H1 (cell line): Measurements from ENCODE around the gene RBM8A. TPM values are rescaled to one million over a fixed set of nuclear protein-coding genes. Genes with fewer than 3 reads are reported as not detected.

Source experiments
- CTCF ChIA-PET: fragments of 300-600 bp; sonication (Branson Sonifier 250); formaldehyde crosslinking; loops from one replicate; lab custom pipeline; 2021; ENCODE audit not compliant: partially characterized antibody; lab: Charles Lee
- POLR2A ChIA-PET: fragments of 300-600 bp; sonication (Branson Sonifier 250); formaldehyde crosslinking; loops from one replicate; lab custom pipeline; 2021; ENCODE audit warnings: inconsistent platforms; ENCODE audit not compliant: partially characterized antibody; lab: Charles Lee
- DNase-seq, 2 experiments: peaks; one replicate each; pipeline versions ENCODE4 v3.0.0 to v3.0.0-alpha.2; 2010 to 2022; ENCODE audit warnings: low spot score in 2 of 2, low read depth in 1 of 2, mixed read lengths in 1 of 2
- FAIRE-seq: peaks from 2 replicates; lab custom pipeline; 2011; peaks lifted over from hg19 to GRCh38; lab: Jason Lieb, UNC
- H2AFZ ChIP-seq: 2 replicates; pipeline ENCODE4 v1.8.1; 2012; ENCODE audit warnings: low read length, inconsistent platforms
- H2AK5ac ChIP-seq: 2 replicates; pipeline ENCODE4 v1.6.1; 2013; ENCODE audit warnings: low read depth, low read length
- H2BK120ac ChIP-seq: replicated peaks from 2 replicates; pipeline ENCODE3; 2013; ENCODE audit warnings: low read depth, low read length, inconsistent platforms
- H2BK12ac ChIP-seq: 2 replicates; pipeline ENCODE4 v1.6.1; 2013; ENCODE audit warnings: low read depth, low read length
- H2BK15ac ChIP-seq: 2 replicates; pipeline ENCODE4 v1.6.1; 2013; ENCODE audit warnings: low read length
- H2BK20ac ChIP-seq: 2 replicates; pipeline ENCODE4 v1.6.1; 2013; ENCODE audit warnings: low read length
- H2BK5ac ChIP-seq: 2 replicates; pipeline ENCODE4 v1.6.1; 2013; ENCODE audit warnings: low read depth, low read length
- H3K14ac ChIP-seq: 2 replicates; pipeline ENCODE4 v1.6.1; 2013; ENCODE audit warnings: inconsistent platforms; ENCODE audit not compliant: insufficient read length
- H3K18ac ChIP-seq: 2 replicates; pipeline ENCODE4 v1.6.1; 2013; ENCODE audit warnings: low read length; ENCODE audit errors: extremely low read depth
- H3K23ac ChIP-seq: 2 replicates; pipeline ENCODE4 v1.6.1; 2013; ENCODE audit warnings: inconsistent platforms; ENCODE audit not compliant: insufficient read length
- H3K23me2 ChIP-seq: 2 replicates; pipeline ENCODE4 v1.6.1; 2013; ENCODE audit warnings: low read depth, low read length
- H3K27ac ChIP-seq: 2 replicates; pipeline ENCODE4 v1.6.1; 2011; ENCODE audit warnings: low read depth, low read length, inconsistent platforms
- H3K27me3 ChIP-seq, 4 experiments: replicated peaks in 1 of 4; 1 replicate in 1 of 4; 2 replicates in 3 of 4; pipeline versions ENCODE4 v1.6.1 to v1.8.1; 2011 to 2013; ENCODE audit warnings: low read length in 3 of 4, mild to moderate bottlenecking in 3 of 4, inconsistent platforms in 2 of 4, mixed read lengths in 2 of 4, moderate library complexity in 1 of 4; ENCODE audit not compliant: control insufficient read depth in 3 of 4, insufficient read depth in 3 of 4; ENCODE audit errors: extremely low read depth in 1 of 4
- H3K36me3 ChIP-seq, 4 experiments: 2 replicates each; pipeline versions ENCODE4 v1.6.1 to v1.8.1; 2011 to 2013; ENCODE audit warnings: mild to moderate bottlenecking in 4 of 4, low read length in 3 of 4, moderate library complexity in 2 of 4, control low read depth in 1 of 4, inconsistent platforms in 1 of 4; ENCODE audit not compliant: insufficient read depth in 4 of 4, control insufficient read depth in 2 of 4
- H3K4ac ChIP-seq: replicated peaks from 2 replicates; pipeline ENCODE3; 2013; ENCODE audit warnings: low read length, low read depth, mixed read lengths, inconsistent platforms; ENCODE audit not compliant: insufficient read length
- H3K4me1 ChIP-seq, 4 experiments: replicated peaks in 1 of 4; 1 replicate in 1 of 4; 2 replicates in 3 of 4; pipeline versions ENCODE4 v1.6.1 to v1.8.1; 2011 to 2013; ENCODE audit warnings: low read length in 3 of 4, inconsistent platforms in 2 of 4, mixed read lengths in 1 of 4; ENCODE audit not compliant: insufficient read depth in 4 of 4, control insufficient read depth in 3 of 4
- H3K4me2 ChIP-seq, 2 experiments: 2 replicates each; pipeline versions ENCODE4 v1.6.1 to v1.8.1; 2011 to 2013; ENCODE audit warnings: low read depth in 2 of 2, low read length in 2 of 2, control low read depth in 1 of 2, inconsistent platforms in 1 of 2, mild to moderate bottlenecking in 1 of 2; ENCODE audit not compliant: insufficient read depth in 1 of 2
- H3K4me3 ChIP-seq, 4 experiments: fragments of 200-600, 300-600 bp in 1 of 4; sonication (generic), shearing (Covaris generic), sonication (Bioruptor Twin) in 1 of 4; 2 replicates each; pipeline versions ENCODE4 v1.5.1 to v1.8.1; 2011 to 2016; ENCODE audit warnings: low read length in 4 of 4, low read depth in 3 of 4, control low read depth in 2 of 4, inconsistent platforms in 2 of 4, mild to moderate bottlenecking in 2 of 4, mixed read lengths in 1 of 4, moderate library complexity in 1 of 4; ENCODE audit not compliant: insufficient read depth in 2 of 4; ENCODE audit errors: extremely low read depth in 1 of 4
- H3K56ac ChIP-seq: replicated peaks from 2 replicates; pipeline ENCODE3; 2013; ENCODE audit warnings: low read depth, mild to moderate bottlenecking, mixed read lengths, low read length, inconsistent platforms; ENCODE audit not compliant: insufficient read length
- H3K79me1 ChIP-seq: 2 replicates; pipeline ENCODE4 v1.6.1; 2013; ENCODE audit warnings: low read depth, low read length, control low read depth
- H3K79me2 ChIP-seq, 2 experiments: 2 replicates each; pipeline versions ENCODE4 v1.6.1 to v1.8.1; 2012 to 2013; ENCODE audit warnings: low read length in 2 of 2, mild to moderate bottlenecking in 2 of 2, inconsistent platforms in 1 of 2; ENCODE audit not compliant: insufficient read depth in 2 of 2, control insufficient read depth in 1 of 2
- H3K9ac ChIP-seq, 4 experiments: replicated peaks in 1 of 4; 1 replicate in 1 of 4; 2 replicates in 3 of 4; pipeline versions ENCODE4 v1.6.1 to v1.8.1; 2011 to 2013; ENCODE audit warnings: low read depth in 3 of 4, low read length in 3 of 4, control low read depth in 2 of 4, mild to moderate bottlenecking in 2 of 4, moderate library complexity in 2 of 4, inconsistent platforms in 1 of 4; ENCODE audit errors: extremely low read depth in 1 of 4
- H3K9me3 ChIP-seq, 2 experiments: 2 replicates each; pipeline versions ENCODE4 v1.6.1 to v1.8.1; 2012 to 2013; ENCODE audit warnings: mild to moderate bottlenecking in 2 of 2, moderate library complexity in 2 of 2, control low read depth in 1 of 2, inconsistent platforms in 1 of 2, low read depth in 1 of 2, low read length in 1 of 2, mixed read lengths in 1 of 2; ENCODE audit not compliant: insufficient read depth in 2 of 2
- H4K20me1 ChIP-seq, 2 experiments: replicated peaks in 1 of 2; 2 replicates each; pipeline versions ENCODE3 to v1.8.1; 2011 to 2013; ENCODE audit warnings: inconsistent platforms in 2 of 2, low read length in 2 of 2, mild to moderate bottlenecking in 1 of 2; ENCODE audit not compliant: insufficient read depth in 2 of 2, control insufficient read depth in 1 of 2
- H4K5ac ChIP-seq: 2 replicates; pipeline ENCODE4 v1.6.1; 2013; ENCODE audit warnings: low read length, low read depth, mixed read lengths, inconsistent platforms; ENCODE audit not compliant: insufficient read length
- H4K8ac ChIP-seq: 2 replicates; pipeline ENCODE4 v1.8.0; 2013; ENCODE audit warnings: mild to moderate bottlenecking, moderate library complexity, low read length, inconsistent platforms; ENCODE audit not compliant: insufficient read depth; ENCODE audit errors: extremely low read depth
- H4K91ac ChIP-seq: replicated peaks from 2 replicates; pipeline ENCODE3; 2013; ENCODE audit warnings: low read length, mixed read lengths, inconsistent platforms; ENCODE audit not compliant: insufficient read length
- CBX5 ChIP-seq: fragments of 300-800, 300-1000 bp; sonication (generic); IDR thresholded peaks from 2 replicates; pipeline ENCODE4 v1.7.1; 2016; ENCODE audit warnings: antibody characterized with exemption, low read length, low read depth
- GTF2F1 ChIP-seq: IDR thresholded peaks from 2 replicates; pipeline ENCODE4 v1.6.1; 2012; ENCODE audit warnings: low read depth, low read length, improper control_type of control experiment, borderline replicate concordance
- KDM1A ChIP-seq: fragments of 200-600, 300-600 bp; sonication (generic); IDR thresholded peaks from 2 replicates; pipeline ENCODE4 v1.7.1; 2016; ENCODE audit warnings: mild to moderate bottlenecking, low read length, borderline replicate concordance
- NANOG ChIP-seq: IDR thresholded peaks from 2 replicates; pipeline ENCODE4 v1.6.1; 2011; ENCODE audit warnings: low read length, low read depth, mild to moderate bottlenecking, inconsistent platforms; ENCODE audit not compliant: insufficient read depth, poor library complexity, severe bottlenecking
- POU5F1 ChIP-seq: IDR thresholded peaks from 2 replicates; pipeline ENCODE4 v1.6.1; 2011; ENCODE audit warnings: low read depth, mild to moderate bottlenecking, low read length, moderate library complexity
- RXRA ChIP-seq: IDR thresholded peaks from 2 replicates; pipeline ENCODE4 v1.6.1; 2011; ENCODE audit warnings: low read depth, mild to moderate bottlenecking, low read length, moderate library complexity; ENCODE audit not compliant: insufficient read depth
- SIX5 ChIP-seq: IDR thresholded peaks from 2 replicates; pipeline ENCODE4 v1.6.1; 2011; ENCODE audit warnings: mild to moderate bottlenecking, low read depth, low read length
- TCF12 ChIP-seq: IDR thresholded peaks from 2 replicates; pipeline ENCODE4 v1.6.1; 2011; ENCODE audit warnings: low read depth, mild to moderate bottlenecking, low read length
- YY1 ChIP-seq: IDR thresholded peaks from 2 replicates; pipeline ENCODE4 v1.6.1; 2011; ENCODE audit warnings: low read depth, mild to moderate bottlenecking, low read length
- WGBS, 2 experiments: shearing (Covaris generic) in 1 of 2; methylation state at CpG; one replicate each; pipeline versions ENCODE4 v1.1.6 to v1.1.7; 2013 to 2015; ENCODE audit warnings: low lambda C conversion rate in 2 of 2, mixed read lengths in 2 of 2, inconsistent platforms in 1 of 2, low coverage in 1 of 2, missing lambda C conversion rate in 1 of 2; ENCODE audit not compliant: insufficient replicate concordance in 2 of 2, insufficient coverage in 1 of 2, insufficient read length in 1 of 2; ENCODE audit errors: extremely low coverage in 1 of 2, missing lambda C conversion rate in 1 of 2; 5-methylcytosine and 5-hydroxymethylcytosine counted together
- polyA plus RNA-seq, 7 experiments: library from polyadenylated mRNA; depleted of rRNA in 3 of 7; stranded (reverse) in 5 of 7; unstranded in 2 of 7; fragments of >200 nt in 5 of 7; fragments of 200-250 nt in 2 of 7; gene quantifications; 1 replicate in 5 of 7; 2 replicates in 1 of 7; 4 replicates in 1 of 7; pipeline versions ENCODE4 v1.2.1 to v1.2.3, GENCODE V29; 2011 to 2013; ENCODE audit warnings: missing spikeins in 2 of 7, mixed read lengths in 2 of 7
- total RNA-seq: library from RNA; stranded (reverse); fragmentation: NEBNext Ultra II Directional; extraction: Animal tissue kit (Norgen Biotek cat#: 25700); gene quantifications from 2 replicates; pipeline ENCODE4 v1.2.1, GENCODE V29; 2021
- TF ChIP-seq, protein P1 (sequence below): IDR thresholded peaks from 2 replicates; pipeline ENCODE4 v1.6.1; 2012; ENCODE audit warnings: low read length, inconsistent platforms

The RBM8A gene
- total and polyA plus RNA-seq, 2 of the 8 experiments (the other 6 are each of a cell fraction or from before 2014, with no cell fraction given) = 125 to 216 TPM

- ChIA-PET POLR2A (interaction anchor here (1.1 to 2.9 kb wide), 6 partner anchors 10 to 113 kb away, joined by 3 to 8 read pairs (median 4); partner anchors contain the start of genes ANKRD34A, LIX1L and POLR3GL), CTCF (interaction anchor here (1.0 kb wide), 1 partner anchor 55 kb away, joined by 7 read pairs; no protein-coding TSS in a partner anchor)
- DNase-seq = no peak
- TF ChIP-seq GTF2F1 = no peak
- TF ChIP-seq RXRA = no peak
- no peak for TF ChIP-seq NANOG
- TF ChIP-seq YY1 = no peak
- no peak for TF ChIP-seq KDM1A
- no peak for TF ChIP-seq CBX5
- TF ChIP-seq TCF12 = no peak
- no peak for TF ChIP-seq SIX5
- TF ChIP-seq, protein P1, sequence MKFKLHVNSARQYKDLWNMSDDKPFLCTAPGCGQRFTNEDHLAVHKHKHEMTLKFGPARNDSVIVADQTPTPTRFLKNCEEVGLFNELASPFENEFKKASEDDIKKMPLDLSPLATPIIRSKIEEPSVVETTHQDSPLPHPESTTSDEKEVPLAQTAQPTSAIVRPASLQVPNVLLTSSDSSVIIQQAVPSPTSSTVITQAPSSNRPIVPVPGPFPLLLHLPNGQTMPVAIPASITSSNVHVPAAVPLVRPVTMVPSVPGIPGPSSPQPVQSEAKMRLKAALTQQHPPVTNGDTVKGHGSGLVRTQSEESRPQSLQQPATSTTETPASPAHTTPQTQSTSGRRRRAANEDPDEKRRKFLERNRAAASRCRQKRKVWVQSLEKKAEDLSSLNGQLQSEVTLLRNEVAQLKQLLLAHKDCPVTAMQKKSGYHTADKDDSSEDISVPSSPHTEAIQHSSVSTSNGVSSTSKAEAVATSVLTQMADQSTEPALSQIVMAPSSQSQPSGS = no peak
- TF ChIP-seq POU5F1 = no peak
- Histone ChIP-seq H3K4me2 (no peak overlapping the region), H2BK5ac (no peak overlapping the region), H3K23me2 (peaks cover 18% of the 10 kb centered on the region), H2BK20ac (no peak overlapping the region), H4K20me1 (no peaks in the 10 kb centered on the region), H3K18ac (no peak overlapping the region), H4K5ac (no peak overlapping the region), H3K4me1 (peaks cover 3 to 6% (median 4%) of the 10 kb centered on the region in 4 experiments), H3K23ac (no peak overlapping the region), H4K8ac (no peak overlapping the region), H4K91ac (no peak overlapping the region), H3K79me2 (peaks cover 0 to 14% of the 10 kb centered on the region in 2 experiments; a peak in 2 of 4 replicates), H3K79me1 (no peaks in the 10 kb centered on the region), H2BK15ac (no peak overlapping the region), H3K14ac (no peak overlapping the region), H2BK120ac (no peak overlapping the region), H3K4ac (no peak overlapping the region), H3K27ac (no peak overlapping the region), H3K27me3 (no peaks in the 10 kb centered on the region), H2AFZ (no peak overlapping the region), H3K4me3 (no peak overlapping the region), H3K36me3 (peaks cover 3 to 18% (median 9%) of the 10 kb centered on the region in 4 experiments; a peak in 6 of 8 replicates), H3K9me3 (no peaks in the 10 kb centered on the region), H3K9ac (no peak overlapping the region), H2AK5ac (no peak overlapping the region), H2BK12ac (no peak overlapping the region), H3K56ac (no peak overlapping the region)
- WGBS, 2 experiments = 89% methylated on average over 2 of the region's 2 CpGs; no CpG with 5 or more reads in 1 of the 2 experiments
- FAIRE-seq = no peak
These were observed 5.0 kb downstream of the RBM8A start for GRCh38 chr1:145922266-145922665.
